HFFc6 (cell line): ENCODE data around the gene PFKFB4. TPM values are rescaled to one million over a fixed set of nuclear protein-coding genes. Genes with fewer than 3 reads are reported as not detected.

Experiments
- DNase-seq: peaks from one replicate; pipeline ENCODE4 v3.0.0-alpha.2; 2018
- H3K27ac Mint-ChIP-seq: 2 replicates; pipeline ENCODE4 v1.8.0; 2020; ENCODE audit warnings: mild to moderate bottlenecking, mixed read lengths
- H3K27me3 Mint-ChIP-seq: 2 replicates; pipeline ENCODE4 v1.8.0; 2021; ENCODE audit warnings: mild to moderate bottlenecking, moderate library complexity, mixed read lengths; ENCODE audit not compliant: insufficient read depth
- H3K36me3 Mint-ChIP-seq: 2 replicates; pipeline ENCODE4 v1.8.0; 2021; ENCODE audit warnings: low read depth, mixed read lengths
- H3K4me1 Mint-ChIP-seq: 2 replicates; pipeline ENCODE4 v1.8.0; 2020; ENCODE audit warnings: low read depth, mixed read lengths
- H3K4me3 Mint-ChIP-seq: 2 replicates; pipeline ENCODE4 v1.8.0; 2020; ENCODE audit warnings: mild to moderate bottlenecking, moderate library complexity, mixed read lengths
- H3K9me3 Mint-ChIP-seq: 2 replicates; pipeline ENCODE4 v1.8.0; 2020; ENCODE audit warnings: mild to moderate bottlenecking, mixed read lengths
- CTCF ChIP-seq: fragments of 200-600 bp; sonication (generic); IDR thresholded peaks from 2 replicates; pipeline ENCODE4 v1.5.0; 2021; ENCODE audit warnings: antibody characterized with exemption, mild to moderate bottlenecking
- total RNA-seq, 6 experiments: library from RNA; stranded (reverse); fragmentation: NEBNext Ultra II Directional; extraction: Animal tissue kit (Norgen Biotek cat#: 25700); gene quantifications; 2 replicates in 1 of 6; 3 replicates in 5 of 6; pipeline ENCODE4 v1.2.3, GENCODE V29; 2021

Gene PFKFB4
- total RNA-seq, 6 experiments from 2014 or later = 7.5 to 10.5 (median 8.9) TPM

GRCh38 chr3:48572517-48572916 lies 15.9 kb upstream of the PFKFB4 start:
- no peak for DNase-seq
- no peaks in the 10 kb centered on the region for H3K9me3 Mint-ChIP-seq
- no peak overlapping the region for H3K4me3 Mint-ChIP-seq
- peaks cover under 1% of the 10 kb centered on the region; the same call in 1 of the 2 replicates for H3K27me3 Mint-ChIP-seq
- peaks cover 6% of the 10 kb centered on the region for H3K4me1 Mint-ChIP-seq
- H3K27ac Mint-ChIP-seq = no peak overlapping the region
- no peak for TF ChIP-seq CTCF
- peaks cover 17% of the 10 kb centered on the region for H3K36me3 Mint-ChIP-seq

- Mint-ChIP-seq H3K9me3 (no peaks in the 10 kb centered on the region), H3K36me3 (peaks cover 15% of the 10 kb centered on the region), H3K27me3 (peaks cover 4% of the 10 kb centered on the region; the same call in 1 of the 2 replicates), H3K27ac (no peak overlapping the region), H3K4me1 (peaks cover 12% of the 10 kb centered on the region), H3K4me3 (no peak overlapping the region)
- TF ChIP-seq CTCF = no peak
- no peak for DNase-seq
These were observed 15.3 kb upstream of the PFKFB4 start for GRCh38 chr3:48571938-48572337.

- Mint-ChIP-seq H3K36me3 (peaks cover 15% of the 10 kb centered on the region), H3K27ac (peak overlapping the region; percentile 29; the same call in 1 of the 2 replicates), H3K4me1 (peaks cover 31% of the 10 kb centered on the region), H3K4me3 (no peak overlapping the region), H3K27me3 (peaks cover 6% of the 10 kb centered on the region), H3K9me3 (no peaks in the 10 kb centered on the region)
- no peak for DNase-seq
- TF ChIP-seq CTCF = no peak
These were observed 13.3 kb upstream of the PFKFB4 start for GRCh38 chr3:48569808-48570450.

GRCh38 chr3:48569400-48569799 lies 12.8 kb upstream of the PFKFB4 start:
- Mint-ChIP-seq H3K36me3 (peaks cover 15% of the 10 kb centered on the region), H3K9me3 (no peaks in the 10 kb centered on the region), H3K4me1 (peaks cover 36% of the 10 kb centered on the region), H3K27ac (peak overlapping the region; percentile 24; the same call in 1 of the 2 replicates), H3K27me3 (peaks cover 6% of the 10 kb centered on the region), H3K4me3 (no peak overlapping the region)
- DNase-seq = no peak
- no peak for TF ChIP-seq CTCF

GRCh38 chr3:48568476-48568875 lies 11.9 kb upstream of the PFKFB4 start:
- Mint-ChIP-seq H3K4me3 (no peak overlapping the region), H3K27ac (no peak overlapping the region), H3K9me3 (no peaks in the 10 kb centered on the region), H3K36me3 (peaks cover 22% of the 10 kb centered on the region), H3K27me3 (peaks cover 7% of the 10 kb centered on the region), H3K4me1 (peaks cover 46% of the 10 kb centered on the region)
- TF ChIP-seq CTCF = no peak
- DNase-seq = no peak
